ENCODE measurements around the gene ZEB1.

- no peak for TF ChIP-seq ZBTB43 (CRISPR knock-in tag; IDR thresholded peaks at IDR 0.05)
- TF ChIP-seq POLR2AphosphoS5 (IDR thresholded peaks at IDR 0.05; ENCODE audit: control insufficient read depth, insufficient read depth, low read depth, low read length), result no peak
These were observed 147.3 kb downstream of the ZEB1 start for GRCh38 chr10:31466313-31466712.
